ENCODE results near the gene LRRC1. TPM values are rescaled to one million over a fixed set of nuclear protein-coding genes. Genes with fewer than 3 reads are reported as not detected.

LRRC1 gene
- total and polyA plus RNA-seq, 2 of the 8 experiments (the other 6 are each of a cell fraction or from before 2014, with no cell fraction given), result 6.7 to 15.9 TPM

DNA sequence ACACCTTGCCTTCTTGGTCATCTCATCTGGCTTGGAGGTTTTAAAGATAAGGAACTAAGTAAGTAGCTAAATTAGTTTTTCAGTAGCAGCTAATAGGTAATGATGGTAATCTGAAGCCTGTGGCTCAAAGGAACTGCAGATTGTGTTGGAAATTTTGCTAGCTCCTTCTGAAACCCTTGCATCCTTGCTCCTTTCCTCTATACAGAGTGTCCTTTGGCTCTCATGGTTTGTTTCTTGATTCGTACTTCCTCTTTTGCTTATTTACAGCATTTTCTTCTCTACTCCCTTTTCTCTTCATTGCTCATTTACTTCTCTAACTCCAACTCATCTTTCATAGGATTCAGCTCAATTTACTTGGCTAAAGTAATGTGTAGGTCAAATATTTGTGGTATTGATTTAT, 19.0 kb downstream of the LRRC1 start (continued):
- TF ChIP-seq ATF2 (IDR thresholded peaks at IDR 0.05; ENCODE audit: low read length), result no peak
- no peak for TF ChIP-seq SIRT6 (IDR thresholded peaks at IDR 0.05; ENCODE audit: low read length)
- TF ChIP-seq, protein P1, sequence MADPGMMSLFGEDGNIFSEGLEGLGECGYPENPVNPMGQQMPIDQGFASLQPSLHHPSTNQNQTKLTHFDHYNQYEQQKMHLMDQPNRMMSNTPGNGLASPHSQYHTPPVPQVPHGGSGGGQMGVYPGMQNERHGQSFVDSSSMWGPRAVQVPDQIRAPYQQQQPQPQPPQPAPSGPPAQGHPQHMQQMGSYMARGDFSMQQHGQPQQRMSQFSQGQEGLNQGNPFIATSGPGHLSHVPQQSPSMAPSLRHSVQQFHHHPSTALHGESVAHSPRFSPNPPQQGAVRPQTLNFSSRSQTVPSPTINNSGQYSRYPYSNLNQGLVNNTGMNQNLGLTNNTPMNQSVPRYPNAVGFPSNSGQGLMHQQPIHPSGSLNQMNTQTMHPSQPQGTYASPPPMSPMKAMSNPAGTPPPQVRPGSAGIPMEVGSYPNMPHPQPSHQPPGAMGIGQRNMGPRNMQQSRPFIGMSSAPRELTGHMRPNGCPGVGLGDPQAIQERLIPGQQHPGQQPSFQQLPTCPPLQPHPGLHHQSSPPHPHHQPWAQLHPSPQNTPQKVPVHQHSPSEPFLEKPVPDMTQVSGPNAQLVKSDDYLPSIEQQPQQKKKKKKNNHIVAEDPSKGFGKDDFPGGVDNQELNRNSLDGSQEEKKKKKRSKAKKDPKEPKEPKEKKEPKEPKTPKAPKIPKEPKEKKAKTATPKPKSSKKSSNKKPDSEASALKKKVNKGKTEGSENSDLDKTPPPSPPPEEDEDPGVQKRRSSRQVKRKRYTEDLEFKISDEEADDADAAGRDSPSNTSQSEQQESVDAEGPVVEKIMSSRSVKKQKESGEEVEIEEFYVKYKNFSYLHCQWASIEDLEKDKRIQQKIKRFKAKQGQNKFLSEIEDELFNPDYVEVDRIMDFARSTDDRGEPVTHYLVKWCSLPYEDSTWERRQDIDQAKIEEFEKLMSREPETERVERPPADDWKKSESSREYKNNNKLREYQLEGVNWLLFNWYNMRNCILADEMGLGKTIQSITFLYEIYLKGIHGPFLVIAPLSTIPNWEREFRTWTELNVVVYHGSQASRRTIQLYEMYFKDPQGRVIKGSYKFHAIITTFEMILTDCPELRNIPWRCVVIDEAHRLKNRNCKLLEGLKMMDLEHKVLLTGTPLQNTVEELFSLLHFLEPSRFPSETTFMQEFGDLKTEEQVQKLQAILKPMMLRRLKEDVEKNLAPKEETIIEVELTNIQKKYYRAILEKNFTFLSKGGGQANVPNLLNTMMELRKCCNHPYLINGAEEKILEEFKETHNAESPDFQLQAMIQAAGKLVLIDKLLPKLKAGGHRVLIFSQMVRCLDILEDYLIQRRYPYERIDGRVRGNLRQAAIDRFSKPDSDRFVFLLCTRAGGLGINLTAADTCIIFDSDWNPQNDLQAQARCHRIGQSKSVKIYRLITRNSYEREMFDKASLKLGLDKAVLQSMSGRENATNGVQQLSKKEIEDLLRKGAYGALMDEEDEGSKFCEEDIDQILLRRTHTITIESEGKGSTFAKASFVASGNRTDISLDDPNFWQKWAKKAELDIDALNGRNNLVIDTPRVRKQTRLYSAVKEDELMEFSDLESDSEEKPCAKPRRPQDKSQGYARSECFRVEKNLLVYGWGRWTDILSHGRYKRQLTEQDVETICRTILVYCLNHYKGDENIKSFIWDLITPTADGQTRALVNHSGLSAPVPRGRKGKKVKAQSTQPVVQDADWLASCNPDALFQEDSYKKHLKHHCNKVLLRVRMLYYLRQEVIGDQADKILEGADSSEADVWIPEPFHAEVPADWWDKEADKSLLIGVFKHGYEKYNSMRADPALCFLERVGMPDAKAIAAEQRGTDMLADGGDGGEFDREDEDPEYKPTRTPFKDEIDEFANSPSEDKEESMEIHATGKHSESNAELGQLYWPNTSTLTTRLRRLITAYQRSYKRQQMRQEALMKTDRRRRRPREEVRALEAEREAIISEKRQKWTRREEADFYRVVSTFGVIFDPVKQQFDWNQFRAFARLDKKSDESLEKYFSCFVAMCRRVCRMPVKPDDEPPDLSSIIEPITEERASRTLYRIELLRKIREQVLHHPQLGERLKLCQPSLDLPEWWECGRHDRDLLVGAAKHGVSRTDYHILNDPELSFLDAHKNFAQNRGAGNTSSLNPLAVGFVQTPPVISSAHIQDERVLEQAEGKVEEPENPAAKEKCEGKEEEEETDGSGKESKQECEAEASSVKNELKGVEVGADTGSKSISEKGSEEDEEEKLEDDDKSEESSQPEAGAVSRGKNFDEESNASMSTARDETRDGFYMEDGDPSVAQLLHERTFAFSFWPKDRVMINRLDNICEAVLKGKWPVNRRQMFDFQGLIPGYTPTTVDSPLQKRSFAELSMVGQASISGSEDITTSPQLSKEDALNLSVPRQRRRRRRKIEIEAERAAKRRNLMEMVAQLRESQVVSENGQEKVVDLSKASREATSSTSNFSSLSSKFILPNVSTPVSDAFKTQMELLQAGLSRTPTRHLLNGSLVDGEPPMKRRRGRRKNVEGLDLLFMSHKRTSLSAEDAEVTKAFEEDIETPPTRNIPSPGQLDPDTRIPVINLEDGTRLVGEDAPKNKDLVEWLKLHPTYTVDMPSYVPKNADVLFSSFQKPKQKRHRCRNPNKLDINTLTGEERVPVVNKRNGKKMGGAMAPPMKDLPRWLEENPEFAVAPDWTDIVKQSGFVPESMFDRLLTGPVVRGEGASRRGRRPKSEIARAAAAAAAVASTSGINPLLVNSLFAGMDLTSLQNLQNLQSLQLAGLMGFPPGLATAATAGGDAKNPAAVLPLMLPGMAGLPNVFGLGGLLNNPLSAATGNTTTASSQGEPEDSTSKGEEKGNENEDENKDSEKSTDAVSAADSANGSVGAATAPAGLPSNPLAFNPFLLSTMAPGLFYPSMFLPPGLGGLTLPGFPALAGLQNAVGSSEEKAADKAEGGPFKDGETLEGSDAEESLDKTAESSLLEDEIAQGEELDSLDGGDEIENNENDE (IDR thresholded peaks at IDR 0.05; ENCODE audit: insufficient replicate concordance, low read length), result no peak
- TF ChIP-seq EZH2 (IDR thresholded peaks at IDR 0.05; ENCODE audit: low read depth, low read length, severe bottlenecking), result no peak
- TF ChIP-seq POLR2AphosphoS5 (IDR thresholded peaks at IDR 0.05; ENCODE audit: low read depth, low read length), result no peak
- no peak for TF ChIP-seq NRF1 (IDR thresholded peaks at IDR 0.05; ENCODE audit: low read depth, low read length)
- no peak for TF ChIP-seq RAD21 (IDR thresholded peaks at IDR 0.05 in 1 of 2, conservative IDR thresholded peaks at IDR 0.05 in 1 of 2; ENCODE audit: low read depth in 2 of 2, low read length in 2 of 2)
- no peak for TF ChIP-seq E2F6 (IDR thresholded peaks at IDR 0.05)
- TF ChIP-seq GTF2F1 (IDR thresholded peaks at IDR 0.05; ENCODE audit: borderline replicate concordance, low read depth, low read length), result no peak
